GM18499 (cell line): ENCODE measurements around the gene IL10RA.

Experiments used
- ATAC-seq: cut with Tn5 transposase; IDR thresholded peaks from one replicate; pipeline ENCODE4 v1.9.1; 2021; ENCODE audit warnings: moderate number of reproducible peaks; ENCODE audit not compliant: insufficient read depth, unreplicated experiment

The IL10RA gene

GRCh38 chr11:118033443-118033842, 47.2 kb downstream of the IL10RA start:
- ATAC-seq: no peak

- ATAC-seq: no peak
These were observed 55.9 kb downstream of the IL10RA start for GRCh38 chr11:118042141-118042540.

- no peak for ATAC-seq
These were observed 56.6 kb downstream of the IL10RA start for GRCh38 chr11:118042796-118043195.

GRCh38 chr11:118045191-118045590, 59.0 kb downstream of the IL10RA start:
- no peak for ATAC-seq

GRCh38 chr11:118046051-118046963, 60.1 kb downstream of the IL10RA start:
- ATAC-seq: no peak

GRCh38 chr11:118046964-118047700, 60.9 kb downstream of the IL10RA start:
- no peak for ATAC-seq

GRCh38 chr11:118047749-118048148, 61.6 kb downstream of the IL10RA start:
- ATAC-seq: no peak

- no peak for ATAC-seq
These were observed 62.5 kb downstream of the IL10RA start for GRCh38 chr11:118048472-118049370.

- ATAC-seq: no peak
These were observed 63.6 kb downstream of the IL10RA start for GRCh38 chr11:118049771-118050170.

GRCh38 chr11:118050208-118050891, 64.2 kb downstream of the IL10RA start:
- no peak for ATAC-seq
